Lower lobe of right lung (tissue), 2 donors: ENCODE data around the gene HDAC9. TPM values are rescaled to one million over a fixed set of nuclear protein-coding genes. Genes with fewer than 3 reads are reported as not detected.
"Not testable (repeated sequence)": the region's sequence is repeated elsewhere in the genome, so short reads cannot be mapped to it uniquely, and the experiment has no call there.

ENCODE experiments used
- ATAC-seq, 2 donors: fragments of 200-7000 bp; cut with Tn5 transposase; one replicate each; pipeline ENCODE4 v1.9.1; 2020 to 2022; ENCODE audit warnings: mild to moderate bottlenecking in 2 of 2, moderate library complexity in 2 of 2
- DNase-seq: peaks from one replicate; pipeline ENCODE4 v3.0.0-alpha.2; 2020
- H3K27ac ChIP-seq: fragments of 200-600 bp; one replicate; pipeline ENCODE4 v1.8.0; 2022
- H3K27me3 ChIP-seq: fragments of 200-600 bp; one replicate; pipeline ENCODE4 v1.8.0; 2022; ENCODE audit warnings: low read depth
- H3K36me3 ChIP-seq: fragments of 200-600 bp; one replicate; pipeline ENCODE4 v1.8.0; 2022; ENCODE audit warnings: mild to moderate bottlenecking
- H3K4me1 ChIP-seq: fragments of 200-600 bp; one replicate; pipeline ENCODE4 v1.8.0; 2022
- H3K4me3 ChIP-seq: fragments of 200-600 bp; one replicate; pipeline ENCODE4 v1.8.0; 2022; ENCODE audit warnings: mild to moderate bottlenecking
- H3K9me3 ChIP-seq: fragments of 200-600 bp; one replicate; pipeline ENCODE4 v1.8.0; 2022
- intact Hi-C: fragments of 100-400 bp; cut with DNase I; formaldehyde crosslinking; loops from one replicate; pipeline ENCODE4 v1.11.0; 2022
- total RNA-seq: library from RNA; stranded (reverse); fragmentation: NEBNext Ultra II Directional; extraction: Animal tissue kit (Norgen Biotek cat#: 25700); gene quantifications from one replicate; pipeline ENCODE4 v1.2.1, GENCODE V29; 2021
- TF ChIP-seq, protein P1 (sequence below): fragments of 200-600 bp; IDR thresholded peaks from one replicate; pipeline ENCODE4 v1.8.0; 2022; ENCODE audit warnings: antibody characterized with exemption, mild to moderate bottlenecking
- donor health status: DM: no; HTN: yes; CAD: no; lungs with severe emphysema.

Gene HDAC9
- total RNA-seq, 1 donor from 2014 or later, result 14.3 TPM

DNA sequence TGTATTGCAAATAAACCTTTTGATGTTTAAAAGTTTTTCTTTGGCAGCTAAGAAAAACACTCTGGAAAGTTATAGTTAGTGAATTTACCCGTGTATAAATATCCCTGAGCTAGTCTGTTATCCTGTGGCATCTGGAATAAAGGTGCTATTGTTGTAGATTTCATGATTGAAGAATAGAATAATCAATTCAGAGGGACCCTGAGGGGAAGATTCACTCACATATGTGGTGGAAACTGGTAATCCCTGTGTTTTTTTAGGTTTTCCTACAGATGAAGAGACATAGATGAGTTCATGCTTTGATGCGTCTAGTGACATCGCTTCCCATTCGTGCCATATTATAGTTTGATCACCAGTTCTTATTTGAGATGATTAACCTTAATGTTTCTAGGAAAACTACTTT lies 457.3 kb downstream of the HDAC9 start:
- Histone ChIP-seq H3K27ac (no peak overlapping the region), H3K36me3 (no peaks in the 10 kb centered on the region), H3K9me3 (no peaks in the 10 kb centered on the region), H3K4me1 (no peaks in the 10 kb centered on the region), H3K4me3 (no peak overlapping the region), H3K27me3 (no peaks in the 10 kb centered on the region)
- TF ChIP-seq, protein P1, sequence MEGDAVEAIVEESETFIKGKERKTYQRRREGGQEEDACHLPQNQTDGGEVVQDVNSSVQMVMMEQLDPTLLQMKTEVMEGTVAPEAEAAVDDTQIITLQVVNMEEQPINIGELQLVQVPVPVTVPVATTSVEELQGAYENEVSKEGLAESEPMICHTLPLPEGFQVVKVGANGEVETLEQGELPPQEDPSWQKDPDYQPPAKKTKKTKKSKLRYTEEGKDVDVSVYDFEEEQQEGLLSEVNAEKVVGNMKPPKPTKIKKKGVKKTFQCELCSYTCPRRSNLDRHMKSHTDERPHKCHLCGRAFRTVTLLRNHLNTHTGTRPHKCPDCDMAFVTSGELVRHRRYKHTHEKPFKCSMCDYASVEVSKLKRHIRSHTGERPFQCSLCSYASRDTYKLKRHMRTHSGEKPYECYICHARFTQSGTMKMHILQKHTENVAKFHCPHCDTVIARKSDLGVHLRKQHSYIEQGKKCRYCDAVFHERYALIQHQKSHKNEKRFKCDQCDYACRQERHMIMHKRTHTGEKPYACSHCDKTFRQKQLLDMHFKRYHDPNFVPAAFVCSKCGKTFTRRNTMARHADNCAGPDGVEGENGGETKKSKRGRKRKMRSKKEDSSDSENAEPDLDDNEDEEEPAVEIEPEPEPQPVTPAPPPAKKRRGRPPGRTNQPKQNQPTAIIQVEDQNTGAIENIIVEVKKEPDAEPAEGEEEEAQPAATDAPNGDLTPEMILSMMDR, result no peak
- DNase-seq (no peak), ATAC-seq (no peak)
- intact Hi-C loops, result no loop called here

DNA sequence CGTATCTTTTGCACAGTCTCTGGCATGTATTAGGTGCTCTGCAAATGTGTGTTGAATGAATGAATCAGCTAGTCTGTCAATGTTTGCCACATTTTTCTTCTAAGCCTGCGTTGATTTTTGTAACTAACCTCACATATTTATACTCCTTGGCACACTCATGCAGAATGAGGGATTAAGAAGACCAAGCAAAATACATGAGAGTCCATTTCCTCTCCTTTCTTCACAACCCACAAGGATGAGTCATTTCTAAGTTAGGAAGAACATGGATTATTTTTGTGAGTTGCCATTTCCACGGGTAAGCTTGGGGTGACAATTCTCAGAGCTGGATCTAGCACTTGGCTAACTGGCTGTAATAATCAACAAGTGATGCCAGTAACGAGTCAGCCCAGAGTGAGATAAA lies 463.1 kb downstream of the HDAC9 start:
- H3K27me3 ChIP-seq, result no peaks in the 10 kb centered on the region
- ATAC-seq, result no peak
- no peak for DNase-seq
- H3K36me3 ChIP-seq, result no peaks in the 10 kb centered on the region
- H3K9me3 ChIP-seq, result no peaks in the 10 kb centered on the region
- H3K27ac ChIP-seq, result no peak overlapping the region
- intact Hi-C loops, result no loop called here
- no peaks in the 10 kb centered on the region for H3K4me1 ChIP-seq
- TF ChIP-seq, protein P1, result no peak
- no peak overlapping the region for H3K4me3 ChIP-seq

DNA sequence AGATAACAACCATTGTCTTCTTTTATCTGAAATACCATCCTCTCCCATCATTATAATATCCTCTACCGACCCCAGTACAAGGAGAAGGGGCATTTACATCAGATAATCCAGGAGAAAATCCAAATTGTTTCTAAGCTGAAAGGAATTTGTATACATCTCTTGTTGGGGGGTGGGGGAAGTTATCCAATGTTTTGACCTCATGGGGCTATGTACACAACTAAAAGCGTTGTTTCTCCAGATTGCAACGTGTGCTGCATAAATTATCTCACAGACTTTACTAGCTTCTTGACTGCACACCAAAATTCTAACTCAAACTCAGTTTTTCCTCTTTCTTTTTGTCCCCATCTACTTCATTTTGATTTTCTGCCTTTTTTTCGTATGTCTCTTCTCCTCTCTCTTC lies 465.2 kb downstream of the HDAC9 start:
- no peaks in the 10 kb centered on the region for H3K27me3 ChIP-seq
- H3K4me3 ChIP-seq, result no peak overlapping the region
- intact Hi-C loops, result no loop called here
- TF ChIP-seq, protein P1, result no peak
- no peak overlapping the region for H3K27ac ChIP-seq
- no peak for ATAC-seq
- no peaks in the 10 kb centered on the region for H3K4me1 ChIP-seq
- no peak for DNase-seq
- H3K9me3 ChIP-seq, result no peaks in the 10 kb centered on the region
- H3K36me3 ChIP-seq, result no peaks in the 10 kb centered on the region

DNA sequence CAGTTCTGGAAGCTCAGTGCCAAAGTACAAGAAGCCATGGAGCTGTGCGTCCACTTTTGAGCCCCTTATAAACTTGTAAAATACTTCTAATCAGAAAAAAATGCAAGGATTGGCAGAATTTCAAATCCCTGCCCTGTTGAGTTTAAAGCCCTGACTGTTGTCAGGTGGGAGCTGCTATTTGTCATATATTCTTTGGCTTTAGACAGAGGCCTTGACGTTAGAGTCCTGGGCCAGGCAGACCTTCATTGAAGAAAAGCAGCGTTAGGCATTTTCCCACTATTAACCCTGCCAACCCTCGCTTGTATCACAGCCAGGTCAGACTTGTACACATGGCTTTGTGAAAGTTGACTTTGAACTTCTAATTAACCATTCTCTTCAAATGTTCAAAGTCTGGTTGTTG lies 466.5 kb downstream of the HDAC9 start:
- H3K27me3 ChIP-seq, result no peaks in the 10 kb centered on the region
- DNase-seq (no peak), ATAC-seq (no peak)
- no peak overlapping the region for H3K4me3 ChIP-seq
- TF ChIP-seq, protein P1, result no peak
- H3K27ac ChIP-seq, result no peak overlapping the region
- H3K9me3 ChIP-seq, result no peaks in the 10 kb centered on the region
- no peaks in the 10 kb centered on the region for H3K36me3 ChIP-seq
- no peaks in the 10 kb centered on the region for H3K4me1 ChIP-seq
- intact Hi-C loops, result no loop called here

DNA sequence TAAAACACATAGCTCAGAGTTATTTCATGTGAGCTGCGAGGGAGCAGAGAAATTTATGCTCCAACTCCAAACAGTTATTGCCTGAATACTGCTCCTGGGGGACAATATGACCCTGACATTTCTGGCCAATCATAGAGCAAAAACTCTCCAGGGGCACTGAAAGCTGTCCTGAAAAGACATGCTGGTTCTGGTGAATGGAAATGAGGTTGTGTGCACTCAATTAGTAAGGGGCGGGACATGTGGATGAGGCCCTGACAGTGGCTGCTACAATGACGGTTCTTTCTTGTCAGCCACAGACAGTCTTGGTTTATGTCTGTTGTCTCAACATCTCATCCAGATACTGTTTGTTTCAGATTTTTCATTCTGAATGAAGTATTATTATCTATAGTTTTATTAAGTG lies 470.1 kb downstream of the HDAC9 start:
- intact Hi-C loops, result no loop called here
- Histone ChIP-seq H3K9me3 (no peaks in the 10 kb centered on the region), H3K4me3 (no peak overlapping the region), H3K27ac (no peak overlapping the region), H3K36me3 (no peaks in the 10 kb centered on the region), H3K4me1 (no peaks in the 10 kb centered on the region), H3K27me3 (no peaks in the 10 kb centered on the region)
- DNase-seq (no peak), ATAC-seq (no peak)
- TF ChIP-seq, protein P1, result no peak

DNA sequence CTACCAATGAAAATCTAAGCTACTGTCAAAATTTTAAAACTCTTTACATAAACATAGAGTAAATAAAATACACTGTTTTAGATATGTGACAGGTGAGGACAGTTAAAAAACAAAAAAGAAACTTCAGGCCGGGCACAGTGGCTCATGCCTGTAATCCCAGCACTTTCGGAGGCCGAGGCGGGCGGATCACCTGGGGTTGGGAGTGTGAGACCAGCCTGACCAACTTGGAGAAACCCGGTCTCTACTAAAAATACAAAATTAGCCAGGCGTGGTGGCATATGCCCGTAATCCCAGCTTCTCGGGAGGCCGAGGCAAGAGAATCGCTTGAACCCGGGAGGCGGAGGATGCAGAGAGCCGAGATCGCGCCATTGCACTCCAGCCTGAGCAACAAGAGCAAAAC lies 472.2 kb downstream of the HDAC9 start:
- DNase-seq, intact Hi-C loops, H3K9me3 ChIP-seq: not testable (repeated sequence)

More for the DNA sequence above, 472.2 kb downstream of the HDAC9 start:
- H3K4me1 ChIP-seq, H3K36me3 ChIP-seq, H3K4me3 ChIP-seq, ATAC-seq, H3K27me3 ChIP-seq, H3K27ac ChIP-seq: not testable (repeated sequence)
